ENCODE measurements around the gene SPDYE17.
"Not testable (repeated sequence)": the region's sequence is repeated elsewhere in the genome, so short reads cannot be mapped to it uniquely, and the experiment has no call there.

Gene SPDYE17

DNA sequence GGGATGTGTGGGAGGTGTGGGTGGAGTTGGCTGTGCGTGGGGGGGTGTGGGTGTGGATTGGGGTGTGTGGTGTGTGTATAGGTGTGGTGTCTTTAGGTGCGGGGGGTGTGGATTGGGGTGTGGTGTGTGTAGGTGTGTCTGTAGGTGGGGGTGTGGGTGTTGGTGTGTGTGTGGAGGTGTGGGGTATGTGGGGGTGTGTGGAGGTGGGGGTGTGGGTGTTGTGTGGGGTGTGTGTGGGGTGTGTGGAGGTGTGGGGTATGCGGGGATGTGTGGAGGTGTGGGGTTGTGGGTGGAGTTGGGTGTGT is 33.9 kb downstream of the SPDYE17 start:
- no peak for DNase-seq

- DNase-seq, result no peak
Measured at GRCh38 chr7:76997381-76998284, 34.5 kb downstream of the SPDYE17 start.

- DNase-seq, result not testable (repeated sequence)
Measured at GRCh38 chr7:76996932-76997331, 35.2 kb downstream of the SPDYE17 start.

DNA sequence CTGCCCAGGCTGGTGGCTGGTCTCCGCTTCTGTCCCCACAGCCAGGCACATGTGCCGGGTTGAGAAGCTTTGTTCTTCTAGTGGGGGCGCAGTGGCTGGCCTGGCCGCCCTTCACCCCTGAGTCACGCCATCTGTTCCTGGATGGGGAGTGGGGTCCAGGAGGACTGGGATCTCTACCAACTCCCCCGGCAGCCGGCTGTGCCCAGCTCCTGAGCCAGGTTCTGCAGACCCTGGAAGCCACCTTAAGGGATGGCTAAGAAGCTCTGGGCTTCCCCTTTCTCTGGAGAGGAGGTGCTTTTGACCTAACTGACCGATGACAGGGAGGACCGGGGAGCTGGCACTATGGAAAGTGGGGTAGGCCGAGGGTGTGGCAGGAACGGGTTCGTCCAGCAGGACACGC is 37.9 kb downstream of the SPDYE17 start:
- DNase-seq, result not testable (repeated sequence)

- not testable (repeated sequence) for DNase-seq
Measured at GRCh38 chr7:76993831-76994230, 38.3 kb downstream of the SPDYE17 start.

- not testable (repeated sequence) for DNase-seq
Measured at GRCh38 chr7:76992871-76993270, 39.3 kb downstream of the SPDYE17 start.

DNA sequence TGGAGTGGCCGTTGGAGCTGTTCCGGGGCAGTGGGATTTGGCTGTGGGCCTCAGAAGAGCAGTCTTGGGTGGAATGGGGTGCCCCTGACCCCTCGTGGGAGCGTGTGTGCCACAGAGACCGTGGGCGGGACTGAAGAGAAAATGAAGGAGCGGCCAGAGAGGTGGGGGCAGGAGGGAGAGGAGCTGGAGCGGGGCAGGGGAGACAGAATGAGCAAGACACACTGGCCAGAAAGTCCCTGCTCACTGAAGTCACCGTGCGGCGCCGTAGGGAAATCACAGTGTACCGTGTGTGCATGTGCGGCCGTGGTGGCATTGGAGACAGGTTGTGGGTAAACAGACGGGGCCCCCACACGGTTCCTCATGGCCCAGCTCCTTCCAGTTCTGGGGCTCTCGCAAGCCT is 40.0 kb downstream of the SPDYE17 start:
- not testable (repeated sequence) for DNase-seq

DNA sequence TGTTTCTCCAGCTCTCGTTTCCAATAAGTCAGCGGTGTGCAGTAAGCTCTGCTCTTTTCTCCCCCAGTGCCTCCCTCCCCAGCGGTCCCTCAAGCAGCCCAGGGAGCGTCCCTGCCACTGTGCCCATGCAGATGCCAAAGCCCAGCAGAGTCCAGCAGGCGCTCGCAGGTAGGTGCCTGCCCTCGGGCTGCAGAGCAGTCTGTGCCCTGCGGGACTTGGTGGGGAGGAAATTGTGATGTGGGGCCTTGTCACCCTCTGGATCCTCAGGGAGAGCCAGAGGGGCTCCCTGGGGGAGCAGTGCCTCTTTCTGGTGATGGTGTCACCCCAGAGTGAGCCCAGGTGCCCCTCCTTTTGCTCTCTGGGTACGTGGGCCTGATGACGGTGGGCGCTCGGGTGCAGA is 42.0 kb downstream of the SPDYE17 start:
- not testable (repeated sequence) for DNase-seq

- DNase-seq, result not testable (repeated sequence)
Measured at GRCh38 chr7:76985924-76986717, 46.0 kb downstream of the SPDYE17 start.

- DNase-seq, result not testable (repeated sequence)
Measured at GRCh38 chr7:76984784-76985136, 47.4 kb downstream of the SPDYE17 start.

DNA sequence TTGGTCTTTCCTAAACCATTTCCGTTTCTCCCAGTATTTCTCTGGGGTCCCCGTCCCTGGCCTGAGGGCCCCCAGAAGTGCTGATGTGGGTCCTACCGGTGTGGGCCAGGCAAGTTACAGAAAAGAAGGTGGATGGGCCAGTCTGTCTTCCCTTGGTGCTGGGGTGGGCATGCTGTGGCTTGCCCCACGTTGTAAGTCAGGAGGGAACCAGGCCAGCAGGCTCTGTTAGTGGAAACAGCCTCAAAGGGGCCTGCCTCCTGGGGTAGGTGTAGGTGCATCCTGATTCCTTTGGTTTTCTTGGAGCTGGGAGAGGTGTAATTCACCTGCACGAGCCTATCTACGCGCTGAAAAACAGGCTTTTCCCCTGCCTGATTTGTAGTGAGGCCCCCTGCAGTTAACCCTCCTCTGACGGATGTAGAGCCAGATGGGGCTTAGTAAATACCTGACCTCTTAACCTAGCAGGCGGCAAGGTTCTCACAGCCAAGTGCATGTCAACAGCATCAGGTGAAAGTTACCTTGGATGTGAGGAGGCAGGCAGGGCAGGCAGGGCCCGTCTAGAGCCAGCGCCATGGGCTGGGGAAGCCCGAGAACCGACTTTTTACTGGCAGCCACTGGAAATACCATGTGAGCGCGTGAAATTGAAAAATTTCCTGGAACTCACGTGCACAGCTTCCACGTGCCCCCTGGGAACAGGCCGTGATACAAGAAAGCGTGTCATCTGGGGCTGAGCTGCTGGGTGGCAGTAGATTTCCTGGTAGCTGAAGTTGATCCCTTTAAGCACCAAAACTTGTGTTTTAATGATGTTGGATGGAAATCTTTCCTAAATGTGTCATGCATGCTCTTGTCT is 48.0 kb downstream of the SPDYE17 start:
- DNase-seq, result not testable (repeated sequence)

DNA sequence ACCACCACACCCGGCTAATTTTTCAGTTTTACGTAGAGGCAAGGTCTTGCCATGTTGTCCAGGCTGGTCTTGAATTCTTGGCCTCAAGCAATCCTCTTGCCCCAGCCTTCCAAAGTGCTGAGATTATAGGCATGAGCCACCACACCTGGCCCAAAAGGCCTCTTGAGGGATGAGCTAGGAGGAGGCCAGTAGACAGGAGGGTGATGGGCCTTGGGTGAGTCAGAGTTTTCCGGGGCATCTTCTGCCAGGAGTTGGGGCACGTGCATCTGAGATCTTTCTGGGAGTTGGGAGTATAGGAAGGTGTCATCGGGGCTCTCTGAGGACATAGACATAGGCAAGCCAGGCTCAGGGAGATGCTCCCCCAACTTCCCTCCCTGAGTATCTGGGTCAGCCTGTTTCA is 48.8 kb downstream of the SPDYE17 start:
- not testable (repeated sequence) for DNase-seq

- not testable (repeated sequence) for DNase-seq
Measured at GRCh38 chr7:76982501-76982900, 49.7 kb downstream of the SPDYE17 start.

- not testable (repeated sequence) for DNase-seq
Measured at GRCh38 chr7:76981187-76981970, 50.8 kb downstream of the SPDYE17 start.

DNA sequence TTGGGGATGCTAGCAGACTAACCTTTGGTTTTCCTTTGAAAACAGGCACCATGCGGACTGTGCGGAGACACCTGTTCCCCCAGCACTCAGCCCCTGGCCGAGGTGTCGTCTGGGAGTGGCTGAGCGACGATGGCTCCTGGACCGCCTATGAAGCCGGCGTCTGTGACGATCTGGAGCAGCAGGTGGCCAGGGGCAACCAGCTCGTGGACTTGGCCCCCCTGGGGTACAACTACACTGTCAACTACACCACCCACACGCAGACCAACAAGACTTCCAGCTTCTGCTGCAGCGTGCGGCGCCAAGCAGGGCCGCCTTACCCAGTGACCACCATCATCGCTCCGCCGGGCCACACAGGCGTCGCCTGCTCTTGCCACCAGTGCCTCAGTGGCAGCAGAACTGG is 51.6 kb downstream of the SPDYE17 start:
- DNase-seq, result not testable (repeated sequence)

GRCh38 chr7:76977761-76978367 is 54.3 kb downstream of the SPDYE17 start:
- not testable (repeated sequence) for DNase-seq

DNA sequence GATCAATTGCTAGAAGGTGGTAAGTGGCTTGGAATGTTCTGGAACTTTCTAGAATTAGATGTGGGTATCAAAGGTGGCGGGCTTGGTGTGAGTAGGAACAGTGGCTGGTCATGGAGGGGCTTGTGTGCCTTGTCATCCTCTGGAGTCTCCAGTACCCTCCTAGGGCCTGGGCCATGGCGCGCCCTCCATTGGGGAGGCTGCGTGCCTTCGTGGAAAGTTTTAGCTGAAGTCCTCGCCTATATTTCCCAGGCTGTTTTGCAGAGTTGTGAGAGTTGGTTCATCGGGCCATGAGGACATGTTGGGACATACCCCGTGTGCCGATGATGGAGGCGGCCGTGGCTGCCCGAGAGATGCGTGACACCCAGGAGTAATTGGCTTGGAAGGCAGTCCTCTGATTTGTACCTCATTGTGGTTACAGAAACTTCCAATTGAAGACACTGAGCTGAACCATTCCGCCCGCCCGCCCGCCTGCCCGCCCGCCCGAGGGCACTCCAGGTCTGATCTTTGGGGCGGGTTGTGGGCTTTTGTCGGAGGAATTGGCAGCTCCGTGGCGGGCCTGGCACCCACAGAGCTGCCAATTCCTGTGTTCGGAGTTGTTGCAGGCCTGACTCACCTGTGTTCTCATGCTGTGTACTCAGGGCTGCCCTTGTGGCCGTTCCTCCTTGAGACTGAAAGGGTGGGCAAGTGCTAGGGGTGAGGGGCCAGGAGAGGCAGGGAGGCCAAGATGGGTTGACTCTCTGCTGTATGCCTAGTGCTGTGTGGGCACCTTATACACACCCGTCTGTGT is 57.2 kb downstream of the SPDYE17 start:
- not testable (repeated sequence) for DNase-seq

GRCh38 chr7:76974336-76974735 is 57.8 kb downstream of the SPDYE17 start:
- DNase-seq, result not testable (repeated sequence)

DNA sequence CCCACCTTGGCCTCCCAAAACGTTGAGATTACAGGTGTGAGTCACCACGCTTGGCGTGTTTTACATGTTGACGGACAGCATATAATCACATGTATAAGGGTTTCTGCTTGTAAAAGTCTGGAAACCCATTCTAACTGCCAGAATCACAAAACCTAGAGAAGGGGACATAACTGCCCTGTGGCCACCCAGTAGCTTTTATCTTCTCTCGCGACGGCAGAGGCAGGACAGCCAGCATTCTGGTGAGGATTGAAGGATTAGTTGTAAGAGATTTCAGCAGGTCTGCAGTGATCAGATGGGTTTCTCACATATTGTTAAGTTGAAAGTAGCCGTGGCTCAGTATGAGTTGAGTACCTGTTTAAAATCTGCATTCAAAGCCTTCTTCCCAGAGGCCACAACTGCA is 59.8 kb downstream of the SPDYE17 start:
- DNase-seq, result not testable (repeated sequence)

Data from activated CD4-positive, alpha-beta T cell treated with anti-CD3 and anti-CD28 coated beads for 1 hour (primary cell).